HG02610 (cell line): ENCODE data around the gene TAOK2.

Experiments
- ATAC-seq: cut with Tn5 transposase; IDR thresholded peaks from one replicate; pipeline ENCODE4 v1.9.1; 2021; ENCODE audit warnings: mild to moderate bottlenecking, moderate library complexity; ENCODE audit not compliant: unreplicated experiment

TAOK2 gene

GRCh38 chr16:29962344-29962994 is 11.2 kb upstream of the TAOK2 start:
- no peak for ATAC-seq

GRCh38 chr16:29963021-29963743 is 10.5 kb upstream of the TAOK2 start:
- ATAC-seq, result no peak

GRCh38 chr16:29968205-29968604 is 5.5 kb upstream of the TAOK2 start:
- ATAC-seq, result no peak

- no peak for ATAC-seq
Measured at GRCh38 chr16:29971304-29971703, 2.4 kb upstream of the TAOK2 start.

- no peak for ATAC-seq
Measured at GRCh38 chr16:29972500-29972899, 1.2 kb upstream of the TAOK2 start.

DNA sequence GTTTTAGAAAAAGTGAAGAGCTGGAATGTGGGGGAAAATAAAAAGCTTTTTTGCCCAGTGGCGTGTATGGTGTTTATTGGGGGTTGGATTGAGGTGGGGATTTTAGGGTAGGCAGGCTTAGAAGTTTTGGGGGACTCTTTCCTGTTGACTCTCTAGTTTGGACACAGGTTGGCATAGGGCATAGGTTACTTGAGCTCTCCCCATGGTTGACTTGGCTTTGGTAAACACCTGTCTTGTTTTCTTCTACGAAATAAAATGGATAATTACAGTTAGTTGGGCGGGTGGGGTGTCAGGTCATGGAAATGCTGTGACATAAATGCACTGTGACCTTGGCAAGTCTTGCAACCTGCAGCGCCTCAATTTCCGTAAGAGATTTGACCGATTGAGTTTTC is 680 bp upstream of the TAOK2 start:
- ATAC-seq, result no peak

GRCh38 chr16:29974291-29975133 is 844 bp downstream of the TAOK2 start:
- no peak for ATAC-seq

DNA sequence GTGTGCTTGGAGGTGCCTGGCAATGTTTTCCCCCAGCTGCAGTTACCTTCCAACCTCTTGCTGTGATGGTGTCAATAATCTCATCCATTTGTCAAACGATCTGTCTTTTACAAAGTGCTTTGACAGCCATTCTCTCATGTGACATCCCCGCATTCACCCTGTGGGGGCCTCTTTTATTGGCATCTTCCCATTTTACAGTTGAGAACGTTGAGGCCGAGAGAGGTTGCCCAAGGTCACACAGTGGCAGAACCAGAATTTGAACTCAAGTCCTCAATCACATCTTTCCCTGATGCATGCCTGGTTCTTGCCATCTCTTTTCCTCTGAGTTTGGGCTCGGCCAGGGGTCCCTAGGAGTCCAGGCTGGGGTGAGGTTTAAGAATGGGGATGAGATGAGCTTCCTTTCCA is 1.5 kb downstream of the TAOK2 start:
- no peak for ATAC-seq

GRCh38 chr16:29975811-29976511 is 2.3 kb downstream of the TAOK2 start:
- no peak for ATAC-seq

DNA sequence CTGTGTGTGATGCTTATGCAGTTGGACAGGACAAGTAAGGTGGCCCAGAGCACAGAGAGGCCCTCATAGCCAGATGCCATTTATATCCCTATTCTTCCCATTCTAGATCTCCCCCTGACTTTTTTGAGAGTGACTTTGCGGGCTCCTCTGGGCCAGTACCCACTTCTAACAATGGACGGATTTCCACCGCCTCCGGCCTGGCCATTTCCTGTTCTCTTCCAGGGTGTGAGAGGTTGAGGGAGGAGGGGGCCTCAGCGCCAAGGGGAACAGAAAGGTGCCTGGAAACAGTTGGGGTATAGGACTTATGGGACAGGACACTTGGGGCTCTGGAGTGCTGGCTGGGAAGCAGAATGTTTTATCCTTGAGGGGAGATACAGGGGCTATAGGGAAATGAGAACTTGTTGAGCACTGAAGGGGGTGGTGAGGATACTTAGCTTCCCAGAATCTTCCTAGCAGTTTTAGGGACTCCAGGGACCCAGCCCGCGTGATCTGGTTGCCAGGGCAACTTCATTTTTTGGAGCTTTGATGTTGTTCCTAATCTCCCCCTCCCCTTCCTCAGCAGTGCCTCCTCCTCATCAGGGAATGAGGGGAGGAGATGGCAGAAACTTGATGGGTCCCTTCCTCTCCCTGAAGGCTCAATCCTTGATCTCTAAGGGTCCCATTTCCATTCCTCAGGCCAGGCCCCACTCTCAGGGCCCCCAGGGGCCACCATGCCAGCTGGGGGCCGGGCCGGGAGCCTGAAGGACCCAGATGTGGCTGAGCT is 3.6 kb downstream of the TAOK2 start:
- ATAC-seq, result no peak

- ATAC-seq, result no peak
Measured at GRCh38 chr16:29978081-29978480, 4.4 kb downstream of the TAOK2 start.

GRCh38 chr16:29978564-29979270 is 5.0 kb downstream of the TAOK2 start:
- ATAC-seq, result no peak

GRCh38 chr16:29982560-29983419 is 9.1 kb downstream of the TAOK2 start:
- ATAC-seq, result no peak

- no peak for ATAC-seq
Measured at GRCh38 chr16:29983420-29984136, 9.9 kb downstream of the TAOK2 start.

- ATAC-seq, result no peak
Measured at GRCh38 chr16:29984137-29984763, 10.6 kb downstream of the TAOK2 start.

- no peak for ATAC-seq
Measured at GRCh38 chr16:29984764-29985147, 11.1 kb downstream of the TAOK2 start.

DNA sequence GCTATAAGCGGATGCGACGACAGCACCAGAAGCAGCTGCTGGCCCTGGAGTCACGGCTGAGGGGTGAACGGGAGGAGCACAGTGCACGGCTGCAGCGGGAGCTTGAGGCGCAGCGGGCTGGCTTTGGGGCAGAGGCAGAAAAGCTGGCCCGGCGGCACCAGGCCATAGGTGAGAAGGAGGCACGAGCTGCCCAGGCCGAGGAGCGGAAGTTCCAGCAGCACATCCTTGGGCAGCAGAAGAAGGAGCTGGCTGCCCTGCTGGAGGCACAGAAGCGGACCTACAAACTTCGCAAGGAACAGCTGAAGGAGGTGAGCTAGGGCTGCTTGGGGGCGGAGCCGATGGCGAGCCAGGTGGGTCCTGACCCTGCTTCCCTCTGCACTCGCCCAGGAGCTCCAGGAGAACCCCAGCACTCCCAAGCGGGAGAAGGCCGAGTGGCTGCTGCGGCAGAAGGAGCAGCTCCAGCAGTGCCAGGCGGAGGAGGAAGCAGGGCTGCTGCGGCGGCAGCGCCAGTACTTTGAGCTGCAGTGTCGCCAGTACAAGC is 11.7 kb downstream of the TAOK2 start:
- ATAC-seq, result no peak

GRCh38 chr16:29986231-29986630 is 12.6 kb downstream of the TAOK2 start:
- ATAC-seq, result no peak
